Hematopoietic multipotent progenitor cell treated with erythropoietin and hydrocortisone succinate and interleukin-3 and kit ligand, for 17 days (in vitro differentiated cells): ENCODE data around the gene PIGO.

ENCODE experiments used
- DNase-seq: peaks from one replicate; pipeline ENCODE4 v3.0.0-alpha.2; 2015; ENCODE audit warnings: low spot score

The PIGO gene

GRCh38 chr9:35106343-35106730 is 9.9 kb upstream of the PIGO start:
- no peak for DNase-seq

GRCh38 chr9:35105571-35106342 is 9.4 kb upstream of the PIGO start:
- DNase-seq = no peak

GRCh38 chr9:35105126-35105525 is 8.7 kb upstream of the PIGO start:
- DNase-seq = no peak

GRCh38 chr9:35104586-35104985 is 8.2 kb upstream of the PIGO start:
- no peak for DNase-seq

- no peak for DNase-seq
Observed at GRCh38 chr9:35103660-35104191, 7.3 kb upstream of the PIGO start.

- DNase-seq = peak; percentile 94
Observed at GRCh38 chr9:35102769-35103659, 6.6 kb upstream of the PIGO start, which contains the start of gene STOML2. Gene STOML2, minus strand, starts transcription at chr9:35103131. Its CDS starts 37 bp downstream, at chr9:35103094.

- DNase-seq = no peak
Observed at GRCh38 chr9:35102465-35102768, 6.0 kb upstream of the PIGO start.

- no peak for DNase-seq
Observed at GRCh38 chr9:35097573-35097972, 1.2 kb upstream of the PIGO start.

GRCh38 chr9:35091536-35091935 is 4.9 kb downstream of the PIGO start:
- DNase-seq = no peak

GRCh38 chr9:35089434-35089833 is 7.0 kb downstream of the PIGO start:
- DNase-seq = no peak

- DNase-seq = no peak
Observed at GRCh38 chr9:35085078-35085477, 11.3 kb downstream of the PIGO start.

- peak; percentile 82 for DNase-seq
Observed at GRCh38 chr9:35079426-35080341, 16.7 kb downstream of the PIGO start, which contains the start of gene FANCG. Gene FANCG, minus strand, starts transcription at chr9:35079942. Its CDS starts 418 bp downstream, at chr9:35079524.

- DNase-seq = no peak
Observed at GRCh38 chr9:35079041-35079425, 17.4 kb downstream of the PIGO start.

- DNase-seq = no peak
Observed at GRCh38 chr9:35078066-35078465, 18.3 kb downstream of the PIGO start.

- DNase-seq = no peak
Observed at GRCh38 chr9:35076848-35077247, 19.5 kb downstream of the PIGO start.

- DNase-seq = no peak
Observed at GRCh38 chr9:35075358-35075757, 21.0 kb downstream of the PIGO start.

- no peak for DNase-seq
Observed at GRCh38 chr9:35074791-35075190, 21.6 kb downstream of the PIGO start.

GRCh38 chr9:35074141-35074540 is 22.2 kb downstream of the PIGO start:
- DNase-seq = no peak

- DNase-seq = no peak
Observed at GRCh38 chr9:35073279-35073612, 23.1 kb downstream of the PIGO start.

- DNase-seq = peak; percentile 99
Observed at GRCh38 chr9:35072461-35073278, 23.7 kb downstream of the PIGO start, which contains the start of gene VCP. Gene VCP, minus strand, starts transcription at chr9:35072625. Its CDS starts 272 bp downstream, at chr9:35072353.
